ENCODE results near the gene CYP19A1.

GRCh38 chr15:51386486-51386885 is 48.1 kb upstream of the CYP19A1 start:
- TF ChIP-seq CTCF (IDR thresholded peaks at IDR 0.05; ENCODE audit: insufficient read depth, low read length), result no peak
- TF ChIP-seq POLR2AphosphoS5 (IDR thresholded peaks at IDR 0.05; ENCODE audit: low read depth), result no peak
- no peak for TF ChIP-seq SPI1 (IDR thresholded peaks at IDR 0.05; ENCODE audit: borderline replicate concordance, low read depth)
- TF ChIP-seq REST (IDR thresholded peaks at IDR 0.05; ENCODE audit: insufficient replicate concordance, low read depth), result no peak
- no peak for TF ChIP-seq GABPA (IDR thresholded peaks at IDR 0.05; ENCODE audit: low read depth)

All from HL-60 (cell line).